ENCODE data around the gene PXT1. TPM values are rescaled to one million over a fixed set of nuclear protein-coding genes. Genes with fewer than 3 reads are reported as not detected.

The PXT1 gene
- polyA plus RNA-seq, 1 donor from 2014 or later, result 0.24 TPM

DNA sequence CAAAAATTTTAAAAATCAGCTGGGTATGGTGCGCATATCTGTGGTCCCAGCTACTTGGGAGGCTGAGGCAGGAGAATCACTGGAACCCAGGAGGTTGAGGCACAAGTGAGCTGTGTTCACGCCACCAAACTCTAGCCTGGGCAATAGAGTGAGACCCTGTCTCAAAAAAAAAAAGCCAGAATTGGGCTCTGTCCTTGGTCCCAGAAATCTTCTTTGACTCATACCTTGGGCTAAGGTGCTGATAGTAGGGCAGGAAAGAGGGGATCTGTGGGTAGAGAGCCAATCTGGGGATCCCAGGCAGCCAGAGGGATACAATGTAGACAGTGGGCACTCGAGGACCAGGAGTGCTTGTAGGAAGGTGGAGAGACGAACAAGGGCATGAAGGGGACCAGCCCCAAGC, 68.5 kb downstream of the PXT1 start:
- Histone ChIP-seq H3K27ac (ENCODE audit: low read length) (no peak overlapping the region), H3K9me2 (ENCODE audit: insufficient read depth, low read length) (no peaks in the 10 kb centered on the region), H3K79me2 (replicated peaks; ENCODE audit: insufficient read depth, low read length) (no peaks in the 10 kb centered on the region), H3K9ac (ENCODE audit: low read length) (no peak overlapping the region), H3K27me3 (ENCODE audit: insufficient read depth, low read depth, low read length) (no peaks in the 10 kb centered on the region), H3K4me2 (ENCODE audit: low read length) (no peak overlapping the region), H3K4me3 (ENCODE audit: low read length) (no peak overlapping the region), H2AFZ (ENCODE audit: low read depth, low read length) (no peak overlapping the region), H3K9me3 (ENCODE audit: low read length) (no peaks in the 10 kb centered on the region), H3F3A (ENCODE audit: insufficient read depth, low read length, poor library complexity, severe bottlenecking) (no peaks in the 10 kb centered on the region), H3K36me3 (ENCODE audit: insufficient read depth, low read length) (no peaks in the 10 kb centered on the region), H4K20me1 (ENCODE audit: insufficient read depth) (no peaks in the 10 kb centered on the region)
- TF ChIP-seq EP300 (conservative IDR thresholded peaks at IDR 0.05; ENCODE audit: poor library complexity, severe bottlenecking) (no peak), EZH2 (IDR thresholded peaks at IDR 0.05; ENCODE audit: borderline replicate concordance, insufficient read depth, low read length, poor library complexity, severe bottlenecking) (no peak), MXI1 (conservative IDR thresholded peaks at IDR 0.05; ENCODE audit: poor library complexity, severe bottlenecking) (no peak), RAD21 (conservative IDR thresholded peaks at IDR 0.05) (no peak), POLR2AphosphoS5 (IDR thresholded peaks at IDR 0.05) (no peak), TAF1 (IDR thresholded peaks at IDR 0.05; ENCODE audit: low read depth) (no peak), SMC3 (conservative IDR thresholded peaks at IDR 0.05; ENCODE audit: poor library complexity) (no peak)
- TF ChIP-seq, protein P1, sequence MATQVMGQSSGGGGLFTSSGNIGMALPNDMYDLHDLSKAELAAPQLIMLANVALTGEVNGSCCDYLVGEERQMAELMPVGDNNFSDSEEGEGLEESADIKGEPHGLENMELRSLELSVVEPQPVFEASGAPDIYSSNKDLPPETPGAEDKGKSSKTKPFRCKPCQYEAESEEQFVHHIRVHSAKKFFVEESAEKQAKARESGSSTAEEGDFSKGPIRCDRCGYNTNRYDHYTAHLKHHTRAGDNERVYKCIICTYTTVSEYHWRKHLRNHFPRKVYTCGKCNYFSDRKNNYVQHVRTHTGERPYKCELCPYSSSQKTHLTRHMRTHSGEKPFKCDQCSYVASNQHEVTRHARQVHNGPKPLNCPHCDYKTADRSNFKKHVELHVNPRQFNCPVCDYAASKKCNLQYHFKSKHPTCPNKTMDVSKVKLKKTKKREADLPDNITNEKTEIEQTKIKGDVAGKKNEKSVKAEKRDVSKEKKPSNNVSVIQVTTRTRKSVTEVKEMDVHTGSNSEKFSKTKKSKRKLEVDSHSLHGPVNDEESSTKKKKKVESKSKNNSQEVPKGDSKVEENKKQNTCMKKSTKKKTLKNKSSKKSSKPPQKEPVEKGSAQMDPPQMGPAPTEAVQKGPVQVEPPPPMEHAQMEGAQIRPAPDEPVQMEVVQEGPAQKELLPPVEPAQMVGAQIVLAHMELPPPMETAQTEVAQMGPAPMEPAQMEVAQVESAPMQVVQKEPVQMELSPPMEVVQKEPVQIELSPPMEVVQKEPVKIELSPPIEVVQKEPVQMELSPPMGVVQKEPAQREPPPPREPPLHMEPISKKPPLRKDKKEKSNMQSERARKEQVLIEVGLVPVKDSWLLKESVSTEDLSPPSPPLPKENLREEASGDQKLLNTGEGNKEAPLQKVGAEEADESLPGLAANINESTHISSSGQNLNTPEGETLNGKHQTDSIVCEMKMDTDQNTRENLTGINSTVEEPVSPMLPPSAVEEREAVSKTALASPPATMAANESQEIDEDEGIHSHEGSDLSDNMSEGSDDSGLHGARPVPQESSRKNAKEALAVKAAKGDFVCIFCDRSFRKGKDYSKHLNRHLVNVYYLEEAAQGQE (IDR thresholded peaks at IDR 0.05; ENCODE audit: borderline replicate concordance), result no peak
- TF ChIP-seq, protein P2, sequence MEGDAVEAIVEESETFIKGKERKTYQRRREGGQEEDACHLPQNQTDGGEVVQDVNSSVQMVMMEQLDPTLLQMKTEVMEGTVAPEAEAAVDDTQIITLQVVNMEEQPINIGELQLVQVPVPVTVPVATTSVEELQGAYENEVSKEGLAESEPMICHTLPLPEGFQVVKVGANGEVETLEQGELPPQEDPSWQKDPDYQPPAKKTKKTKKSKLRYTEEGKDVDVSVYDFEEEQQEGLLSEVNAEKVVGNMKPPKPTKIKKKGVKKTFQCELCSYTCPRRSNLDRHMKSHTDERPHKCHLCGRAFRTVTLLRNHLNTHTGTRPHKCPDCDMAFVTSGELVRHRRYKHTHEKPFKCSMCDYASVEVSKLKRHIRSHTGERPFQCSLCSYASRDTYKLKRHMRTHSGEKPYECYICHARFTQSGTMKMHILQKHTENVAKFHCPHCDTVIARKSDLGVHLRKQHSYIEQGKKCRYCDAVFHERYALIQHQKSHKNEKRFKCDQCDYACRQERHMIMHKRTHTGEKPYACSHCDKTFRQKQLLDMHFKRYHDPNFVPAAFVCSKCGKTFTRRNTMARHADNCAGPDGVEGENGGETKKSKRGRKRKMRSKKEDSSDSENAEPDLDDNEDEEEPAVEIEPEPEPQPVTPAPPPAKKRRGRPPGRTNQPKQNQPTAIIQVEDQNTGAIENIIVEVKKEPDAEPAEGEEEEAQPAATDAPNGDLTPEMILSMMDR (IDR thresholded peaks at IDR 0.05; ENCODE audit: poor library complexity, severe bottlenecking), result no peak

DNA sequence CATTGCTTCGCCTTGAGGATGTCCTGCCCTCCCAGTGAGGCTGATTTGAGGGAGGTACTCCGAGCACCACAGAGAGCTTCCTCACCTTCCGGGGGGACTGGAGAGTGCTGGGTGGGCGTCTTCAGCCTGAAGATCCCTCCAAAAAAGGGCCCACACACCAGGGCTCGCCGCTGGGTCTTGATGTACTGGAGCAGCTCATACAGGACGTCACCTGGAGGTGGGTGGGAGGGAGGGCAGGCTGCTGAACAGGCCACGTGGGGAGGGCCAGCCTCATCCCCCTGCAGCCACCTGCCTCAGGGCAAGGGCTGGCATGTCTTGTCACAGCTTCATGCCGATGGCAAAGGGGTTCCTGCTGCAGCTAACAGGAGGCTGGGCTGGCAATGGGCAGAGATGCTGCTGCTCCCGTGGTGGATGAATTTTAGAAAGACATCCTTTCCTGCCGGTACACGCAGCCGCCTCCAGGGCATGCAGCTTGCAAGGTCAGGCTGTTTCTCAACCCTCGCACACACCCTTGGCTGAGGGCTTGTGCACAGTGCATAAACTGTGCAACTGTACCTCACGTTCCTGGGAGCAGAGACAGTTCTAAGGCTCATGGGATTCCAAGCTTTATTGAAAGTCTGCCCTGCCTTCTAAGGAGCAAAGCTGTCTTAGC, 69.2 kb downstream of the PXT1 start:
- Histone ChIP-seq H3K4me3 (ENCODE audit: low read length) (no peak overlapping the region), H3K9me2 (ENCODE audit: insufficient read depth, low read length) (no peaks in the 10 kb centered on the region), H3K79me2 (replicated peaks; ENCODE audit: insufficient read depth, low read length) (no peaks in the 10 kb centered on the region), H3F3A (ENCODE audit: insufficient read depth, low read length, poor library complexity, severe bottlenecking) (no peaks in the 10 kb centered on the region), H3K27ac (ENCODE audit: low read length) (no peak overlapping the region), H3K9me3 (ENCODE audit: low read length) (no peaks in the 10 kb centered on the region), H4K20me1 (ENCODE audit: insufficient read depth) (no peaks in the 10 kb centered on the region), H3K4me2 (ENCODE audit: low read length) (no peak overlapping the region), H2AFZ (ENCODE audit: low read depth, low read length) (no peak overlapping the region), H3K9ac (ENCODE audit: low read length) (no peak overlapping the region), H3K27me3 (ENCODE audit: insufficient read depth, low read depth, low read length) (no peaks in the 10 kb centered on the region), H3K36me3 (ENCODE audit: insufficient read depth, low read length) (no peaks in the 10 kb centered on the region)
- TF ChIP-seq, protein P2 (IDR thresholded peaks at IDR 0.05; ENCODE audit: poor library complexity, severe bottlenecking), result no peak
- TF ChIP-seq EZH2 (IDR thresholded peaks at IDR 0.05; ENCODE audit: borderline replicate concordance, insufficient read depth, low read length, poor library complexity, severe bottlenecking) (no peak), RAD21 (conservative IDR thresholded peaks at IDR 0.05) (no peak), SMC3 (conservative IDR thresholded peaks at IDR 0.05; ENCODE audit: poor library complexity) (no peak), POLR2AphosphoS5 (IDR thresholded peaks at IDR 0.05) (no peak), EP300 (conservative IDR thresholded peaks at IDR 0.05; ENCODE audit: poor library complexity, severe bottlenecking) (no peak), MXI1 (conservative IDR thresholded peaks at IDR 0.05; ENCODE audit: poor library complexity, severe bottlenecking) (no peak), TAF1 (IDR thresholded peaks at IDR 0.05; ENCODE audit: low read depth) (no peak)
- TF ChIP-seq, protein P1 (IDR thresholded peaks at IDR 0.05; ENCODE audit: borderline replicate concordance), result no peak
